HepG2 (cell line): ENCODE data around the gene ANG. TPM values are rescaled to one million over a fixed set of nuclear protein-coding genes. Genes with fewer than 3 reads are reported as not detected.

Source experiments
- CEBPB ChIP-seq: IDR thresholded peaks from 2 replicates; pipeline ENCODE4 v1.6.1; 2011; ENCODE audit warnings: low read depth, low read length, improper control_type of control experiment, borderline replicate concordance
- CEBPG ChIP-seq: IDR thresholded peaks from 2 replicates; pipeline ENCODE4 v1.6.1; 2016
- DNMT3B ChIP-seq: conservative IDR thresholded peaks from 2 replicates; pipeline ENCODE4 v1.6.1; 2016; ENCODE audit warnings: missing biosample characterization, control low read depth
- HNRNPK ChIP-seq: fragments of 200-400 bp; formaldehyde crosslinking; IDR thresholded peaks from 2 replicates; pipeline ENCODE4 v1.6.1; 2018; ENCODE audit warnings: low read length, low read depth, moderate library complexity, mild to moderate bottlenecking; ENCODE audit not compliant: poor library complexity, severe bottlenecking
- IKZF5 ChIP-seq: IDR thresholded peaks from 2 replicates; pipeline ENCODE4 v1.6.1; 2018; ENCODE audit warnings: missing genetic modification reagents, mild to moderate bottlenecking, missing compliant biosample characterization
- KAT7 ChIP-seq: IDR thresholded peaks from 2 replicates; pipeline ENCODE4 v1.6.1; 2018; ENCODE audit warnings: borderline replicate concordance, missing compliant biosample characterization
- MIXL1 ChIP-seq: IDR thresholded peaks from 2 replicates; pipeline ENCODE4 v1.6.1; 2016
- NKX3-1 ChIP-seq: sonication (generic); formaldehyde crosslinking; IDR thresholded peaks from 2 replicates; pipeline ENCODE4 v1.5.0; 2020; ENCODE audit warnings: missing genetic modification reagents
- PBX3 ChIP-seq: sonication (generic); formaldehyde crosslinking; IDR thresholded peaks from 2 replicates; pipeline ENCODE4 v1.8.1; 2023; ENCODE audit warnings: missing genetic modification reagents, inconsistent platforms, borderline replicate concordance
- SNAPC2 ChIP-seq: sonication (generic); formaldehyde crosslinking; IDR thresholded peaks from 2 replicates; pipeline ENCODE4 v1.8.1; 2022; ENCODE audit warnings: mild to moderate bottlenecking, missing genetic modification reagents
- SOX13 ChIP-seq, 3 experiments: fragments of 450-650 bp in 1 of 3; sonication (generic) in 1 of 3; formaldehyde crosslinking in 1 of 3; IDR thresholded peaks in 2 of 3; conservative IDR thresholded peaks in 1 of 3; 2 replicates each; pipeline versions ENCODE4 v1.5.0 to v1.6.1; 2016 to 2020; ENCODE audit warnings: antibody characterized with exemption in 1 of 3, mild to moderate bottlenecking in 1 of 3, missing compliant biosample characterization in 1 of 3, missing genetic modification reagents in 1 of 3, moderate library complexity in 1 of 3
- SOX6 ChIP-seq, 2 experiments: fragments of 450-650 bp in 1 of 2; sonication (generic) in 1 of 2; formaldehyde crosslinking in 1 of 2; IDR thresholded peaks; 2 replicates each; pipeline versions ENCODE4 v1.4.0 to v1.6.1; 2017 to 2020; ENCODE audit warnings: antibody characterized with exemption in 1 of 2, mild to moderate bottlenecking in 1 of 2, missing genetic modification reagents in 1 of 2
- TCF12 ChIP-seq, 2 experiments: fragments of 450-650 bp in 1 of 2; sonication (generic) in 1 of 2; formaldehyde crosslinking in 1 of 2; IDR thresholded peaks; 2 replicates each; pipeline versions ENCODE4 v1.6.1 to v1.8.0; 2017 to 2022; ENCODE audit warnings: antibody characterized with exemption in 1 of 2, mild to moderate bottlenecking in 1 of 2, missing genetic modification reagents in 1 of 2, moderate library complexity in 1 of 2
- TCF7 ChIP-seq: sonication (generic); IDR thresholded peaks from 2 replicates; pipeline ENCODE4 v1.6.1; 2016; ENCODE audit warnings: antibody characterized with exemption, low read depth
- TSC22D2 ChIP-seq: sonication (generic); formaldehyde crosslinking; IDR thresholded peaks from 2 replicates; pipeline ENCODE4 v1.5.1; 2020; ENCODE audit warnings: missing genetic modification reagents, mild to moderate bottlenecking, borderline replicate concordance
- ZFP90 ChIP-seq: sonication (generic); formaldehyde crosslinking; IDR thresholded peaks from 2 replicates; pipeline ENCODE4 v1.8.0; 2022; ENCODE audit warnings: missing genetic modification reagents, mild to moderate bottlenecking, inconsistent platforms, borderline replicate concordance
- ZNF34 ChIP-seq: sonication (generic); formaldehyde crosslinking; IDR thresholded peaks from 2 replicates; pipeline ENCODE4 v1.4.0; 2020; ENCODE audit warnings: mild to moderate bottlenecking, missing genetic modification reagents, borderline replicate concordance
- ZNF574 ChIP-seq: sonication (generic); formaldehyde crosslinking; IDR thresholded peaks from 2 replicates; pipeline ENCODE4 v1.4.0; 2020; ENCODE audit warnings: missing genetic modification reagents
- ZNF75D ChIP-seq: sonication (generic); formaldehyde crosslinking; IDR thresholded peaks from 2 replicates; pipeline ENCODE4 v1.8.1; 2023; ENCODE audit warnings: missing genetic modification reagents, mild to moderate bottlenecking, borderline replicate concordance
- ZNF775 ChIP-seq: sonication (generic); formaldehyde crosslinking; IDR thresholded peaks from 2 replicates; pipeline ENCODE4 v1.4.0; 2020; ENCODE audit warnings: missing genetic modification reagents, mild to moderate bottlenecking, moderate library complexity, borderline replicate concordance
- ZNF790 ChIP-seq: sonication (generic); formaldehyde crosslinking; IDR thresholded peaks from 2 replicates; pipeline ENCODE4 v1.8.0; 2022; ENCODE audit warnings: missing genetic modification reagents, mild to moderate bottlenecking, borderline replicate concordance
- polyA plus RNA-seq, 8 experiments: library from polyadenylated mRNA; depleted of rRNA in 3 of 8; stranded (reverse) in 7 of 8; unstranded in 1 of 8; fragments of >200 nt; fragmentation: Illumina TruSeq in 4 of 8; extraction: Trizol in 4 of 8; gene quantifications; 2 replicates each; pipeline versions ENCODE4 v1.2.1 to v1.2.3, GENCODE V29; 2011 to 2016; ENCODE audit warnings: low read depth in 4 of 8, missing spikeins in 1 of 8, mixed read lengths in 1 of 8; ENCODE audit not compliant: insufficient read depth in 1 of 8
- total RNA-seq, 5 experiments: library from RNA; depleted of rRNA; stranded (reverse); fragments of >200 nt; fragmentation: Illumina TruSeq; extraction: Trizol; gene quantifications; 2 replicates each; pipeline ENCODE4 v1.2.3, GENCODE V29; 2016; ENCODE audit warnings: low read depth in 1 of 5
- TF ChIP-seq, protein P1 (sequence below): sonication (generic); formaldehyde crosslinking; IDR thresholded peaks from 2 replicates; pipeline ENCODE4 v1.5.0; 2020; ENCODE audit warnings: missing genetic modification reagents

ANG gene
- total and polyA plus RNA-seq, 2 of the 13 experiments (the other 11 are each of a cell fraction or from before 2014, with no cell fraction given): 83.6 to 401 TPM

DNA sequence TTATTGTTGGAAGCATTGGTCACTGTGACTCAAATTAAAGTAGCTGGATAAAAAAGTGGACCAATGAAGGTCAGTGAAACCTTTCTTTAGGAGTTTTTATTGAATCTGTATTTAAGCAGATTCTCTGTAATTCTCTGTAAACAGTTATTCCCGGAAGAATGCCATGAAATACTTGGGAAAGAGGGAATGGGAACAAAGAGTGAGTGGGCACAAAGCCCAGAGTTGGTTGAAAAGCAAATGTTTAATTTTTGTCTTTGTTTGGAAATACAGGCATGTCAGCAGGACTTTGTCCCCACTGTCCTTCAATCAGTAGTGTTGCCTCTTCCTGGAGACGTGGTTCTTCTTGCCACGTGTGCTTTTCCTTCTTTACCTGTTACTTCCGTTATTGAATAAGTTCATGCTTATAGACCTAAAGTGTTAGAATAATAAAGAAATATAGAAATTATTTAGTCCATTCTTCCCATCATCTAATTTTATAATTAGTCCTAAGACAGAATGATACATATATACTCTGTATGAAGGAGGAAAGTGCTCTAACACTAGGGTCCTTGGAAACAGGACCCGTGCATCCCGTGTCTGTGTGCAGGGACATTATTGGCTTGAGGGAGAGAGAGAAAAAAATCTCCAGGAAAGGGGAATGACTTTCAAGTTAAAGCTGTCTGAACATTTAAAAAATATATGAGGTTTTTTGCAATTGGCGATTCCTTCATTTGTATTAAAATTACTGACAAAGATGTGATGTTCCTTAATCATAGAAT is 2.0 kb upstream of the ANG start (continued):
- TF ChIP-seq TSC22D2 (0 out of 2 replicates have a peak, but pooled peaks have one; percentile 67), ZNF790 (CRISPR knock-in tag) (no peak), SOX13 (IDR thresholded peaks at IDR 0.05) (peak; percentile 97), SOX13 (CRISPR knock-in tag; conservative IDR thresholded peaks at IDR 0.05 in 1 of 2, IDR thresholded peaks at IDR 0.05 in 1 of 2) (peak in 1 of 2 experiments; percentile 99; a peak in 2 of 4 replicates), PBX3 (CRISPR knock-in tag) (0 out of 2 replicates have a peak, but pooled peaks have one; percentile 14), ZNF75D (CRISPR knock-in tag) (no peak), NKX3-1 (CRISPR knock-in tag) (peak; percentile 58; the same call in 1 of the 2 replicates), HNRNPK (peak; percentile 9), CEBPG (CRISPR knock-in tag) (peak; percentile 86), IKZF5 (CRISPR knock-in tag) (peak; percentile 97), KAT7 (CRISPR knock-in tag) (peak; percentile 39), CEBPB (peak; percentile 72), TCF7 (peak; percentile 91), DNMT3B (CRISPR knock-in tag) (peak; percentile 88), ZNF34 (CRISPR knock-in tag) (no peak), MIXL1 (CRISPR knock-in tag) (peak; percentile 89), SNAPC2 (CRISPR knock-in tag) (no peak), SOX6 (IDR thresholded peaks at IDR 0.05) (no peak), SOX6 (CRISPR knock-in tag; IDR thresholded peaks at IDR 0.05) (peak; percentile 99), ZNF574 (CRISPR knock-in tag) (peak; percentile 64; the same call in 1 of the 2 replicates), TCF12 (IDR thresholded peaks at IDR 0.05) (no peak), TCF12 (CRISPR knock-in tag; IDR thresholded peaks at IDR 0.05) (peak; percentile 93), ZNF775 (peak; percentile 20; the same call in 1 of the 2 replicates), ZFP90 (CRISPR knock-in tag) (peak; percentile 72; the same call in 1 of the 2 replicates)
- TF ChIP-seq, protein P1, sequence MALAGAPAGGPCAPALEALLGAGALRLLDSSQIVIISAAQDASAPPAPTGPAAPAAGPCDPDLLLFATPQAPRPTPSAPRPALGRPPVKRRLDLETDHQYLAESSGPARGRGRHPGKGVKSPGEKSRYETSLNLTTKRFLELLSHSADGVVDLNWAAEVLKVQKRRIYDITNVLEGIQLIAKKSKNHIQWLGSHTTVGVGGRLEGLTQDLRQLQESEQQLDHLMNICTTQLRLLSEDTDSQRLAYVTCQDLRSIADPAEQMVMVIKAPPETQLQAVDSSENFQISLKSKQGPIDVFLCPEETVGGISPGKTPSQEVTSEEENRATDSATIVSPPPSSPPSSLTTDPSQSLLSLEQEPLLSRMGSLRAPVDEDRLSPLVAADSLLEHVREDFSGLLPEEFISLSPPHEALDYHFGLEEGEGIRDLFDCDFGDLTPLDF (CRISPR knock-in tag): no peak
